SH-SY5Y (cell line): ENCODE results near the gene CCDC201.

Experiments
- GATA2 ChIP-seq: IDR thresholded peaks from 2 replicates; pipeline ENCODE4 v1.6.1; 2011; ENCODE audit warnings: mild to moderate bottlenecking, low read depth, low read length
- GATA3 ChIP-seq: IDR thresholded peaks from 2 replicates; pipeline ENCODE4 v1.6.1; 2011; ENCODE audit warnings: low read depth, mild to moderate bottlenecking, low read length, moderate library complexity

CCDC201 gene

DNA sequence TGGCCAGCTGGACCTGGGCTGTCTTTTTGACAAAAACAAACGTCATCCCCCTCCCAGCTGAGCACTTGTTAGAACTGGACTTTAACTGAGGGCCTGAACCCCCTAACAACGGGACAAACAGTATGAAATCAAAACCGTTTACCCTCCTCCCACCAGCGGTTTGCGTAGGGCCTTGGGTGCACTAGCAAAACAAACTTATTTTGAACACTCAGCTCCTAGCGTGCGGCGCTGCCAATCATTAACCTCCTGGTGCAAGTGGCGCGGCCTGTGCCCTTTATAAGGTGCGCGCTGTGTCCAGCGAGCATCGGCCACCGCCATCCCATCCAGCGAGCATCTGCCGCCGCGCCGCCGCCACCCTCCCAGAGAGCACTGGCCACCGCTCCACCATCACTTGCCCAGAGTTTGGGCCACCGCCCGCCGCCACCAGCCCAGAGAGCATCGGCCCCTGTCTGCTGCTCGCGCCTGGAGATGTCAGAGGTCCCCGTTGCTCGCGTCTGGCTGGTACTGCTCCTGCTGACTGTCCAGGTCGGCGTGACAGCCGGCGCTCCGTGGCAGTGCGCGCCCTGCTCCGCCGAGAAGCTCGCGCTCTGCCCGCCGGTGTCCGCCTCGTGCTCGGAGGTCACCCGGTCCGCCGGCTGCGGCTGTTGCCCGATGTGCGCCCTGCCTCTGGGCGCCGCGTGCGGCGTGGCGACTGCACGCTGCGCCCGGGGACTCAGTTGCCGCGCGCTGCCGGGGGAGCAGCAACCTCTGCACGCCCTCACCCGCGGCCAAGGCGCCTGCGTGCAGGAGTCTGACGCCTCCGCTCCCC lies 15.5 kb upstream of the CCDC201 start, which contains the start of gene IGFBP1:
TSS of gene IGFBP1 (plus strand) at position 304 of the 808 bp plus-strand sequence. CDS start at position 469, 165 bp downstream.
- TF ChIP-seq GATA2 (no peak), GATA3 (no peak)

DNA sequence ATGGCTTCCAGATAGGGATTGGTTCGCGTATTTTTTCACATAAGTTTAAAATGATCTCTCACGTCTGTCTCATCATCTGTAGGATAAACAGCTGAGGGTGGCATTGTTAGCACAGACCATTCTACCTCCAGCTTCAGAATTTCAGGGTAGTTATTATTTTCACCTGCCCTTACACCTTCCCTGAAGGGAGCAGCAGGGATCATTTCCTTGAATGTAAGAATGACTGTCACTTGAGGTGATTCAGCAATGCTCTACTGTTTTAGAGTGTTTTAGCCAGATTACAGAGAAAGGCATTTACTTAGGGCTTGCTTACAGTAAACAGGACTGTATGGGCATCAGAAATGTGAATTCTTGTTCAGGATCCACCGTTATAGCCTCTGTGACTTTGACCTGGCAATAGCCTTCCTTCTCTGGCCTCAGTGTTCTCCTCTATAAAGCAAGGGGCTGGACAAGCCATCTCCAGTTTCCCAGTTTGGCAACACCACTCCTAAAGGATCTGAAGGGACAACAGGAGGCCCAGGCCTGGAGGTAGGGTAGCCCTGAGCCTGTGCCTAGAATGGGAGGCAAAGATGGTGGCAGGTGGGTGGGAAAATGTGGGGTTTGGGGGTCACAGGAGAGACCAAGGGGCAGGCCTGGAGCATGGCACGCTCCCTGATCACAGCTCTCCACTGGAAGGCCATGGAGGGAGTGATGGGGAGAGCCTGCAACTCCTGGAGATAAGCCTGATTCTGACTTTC lies 14.2 kb upstream of the CCDC201 start:
- TF ChIP-seq GATA2 (no peak), GATA3 (no peak)

DNA sequence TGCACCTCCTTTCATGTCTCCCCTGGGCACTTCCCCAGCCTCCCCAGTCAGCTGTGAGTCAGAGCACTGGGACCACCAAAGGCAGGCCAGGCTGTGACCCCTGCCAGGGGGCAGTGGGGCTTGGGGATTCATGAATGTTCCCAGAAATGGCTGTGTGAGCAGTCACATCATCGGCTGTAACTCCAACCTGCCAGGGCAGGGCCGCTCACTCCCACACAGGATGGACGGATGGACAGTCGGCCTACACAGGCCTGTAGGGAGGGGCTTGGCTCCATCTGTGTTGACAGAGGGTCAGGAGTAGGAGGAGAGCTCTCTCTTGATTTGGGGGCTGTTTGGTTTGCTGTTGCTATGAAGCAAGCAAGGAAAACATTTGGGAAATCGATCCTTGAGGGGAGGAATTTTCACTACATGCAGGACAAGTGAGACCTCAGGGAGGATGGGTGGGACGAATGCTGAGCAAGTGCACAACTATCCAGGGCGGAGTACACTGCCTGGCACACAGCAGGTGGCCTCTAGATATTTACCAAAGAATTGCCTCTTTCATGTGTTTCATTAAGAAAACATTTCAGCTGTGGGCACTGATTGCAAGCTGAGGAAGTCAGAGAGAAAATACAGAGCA lies 12.5 kb upstream of the CCDC201 start:
- no peak for TF ChIP-seq GATA3
- TF ChIP-seq GATA2: no peak

DNA sequence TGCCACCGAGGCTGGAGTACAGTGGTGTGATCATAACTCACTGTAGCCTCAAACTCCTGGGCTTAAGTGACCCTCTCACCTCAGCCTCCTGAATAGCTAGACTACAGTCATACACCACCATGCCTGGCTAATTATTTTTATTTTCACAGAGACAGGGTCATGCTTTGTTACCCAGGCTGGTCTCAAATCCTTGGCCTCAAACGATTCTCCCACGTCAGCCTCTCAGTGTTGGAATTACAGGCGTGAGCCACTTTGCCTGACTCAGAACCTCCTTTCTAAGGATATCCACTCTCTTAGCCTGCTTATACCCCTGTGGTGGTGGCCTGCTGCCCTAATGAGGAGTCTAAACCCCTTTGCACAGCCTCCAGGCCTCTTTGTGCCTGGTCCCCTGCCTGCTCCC lies 11.3 kb upstream of the CCDC201 start:
- TF ChIP-seq GATA2 (no peak), GATA3 (no peak)

DNA sequence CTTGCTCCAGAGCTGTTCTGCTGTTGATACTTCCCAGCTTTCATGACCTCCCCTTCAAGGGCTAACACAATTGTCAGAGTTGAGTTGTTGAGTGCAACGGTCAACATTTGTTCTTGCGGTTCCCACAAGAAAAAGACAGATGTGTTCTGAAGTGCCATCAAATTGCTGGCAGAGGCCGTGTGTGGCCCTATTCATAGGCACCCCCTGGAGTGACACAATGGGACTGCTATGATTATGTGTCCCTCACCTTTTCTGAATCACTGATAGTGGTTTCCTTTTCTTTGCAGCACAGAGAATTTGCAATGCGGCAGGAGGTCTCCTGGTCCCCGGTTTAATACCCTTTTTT lies 9.6 kb upstream of the CCDC201 start:
- no peak for TF ChIP-seq GATA3

DNA sequence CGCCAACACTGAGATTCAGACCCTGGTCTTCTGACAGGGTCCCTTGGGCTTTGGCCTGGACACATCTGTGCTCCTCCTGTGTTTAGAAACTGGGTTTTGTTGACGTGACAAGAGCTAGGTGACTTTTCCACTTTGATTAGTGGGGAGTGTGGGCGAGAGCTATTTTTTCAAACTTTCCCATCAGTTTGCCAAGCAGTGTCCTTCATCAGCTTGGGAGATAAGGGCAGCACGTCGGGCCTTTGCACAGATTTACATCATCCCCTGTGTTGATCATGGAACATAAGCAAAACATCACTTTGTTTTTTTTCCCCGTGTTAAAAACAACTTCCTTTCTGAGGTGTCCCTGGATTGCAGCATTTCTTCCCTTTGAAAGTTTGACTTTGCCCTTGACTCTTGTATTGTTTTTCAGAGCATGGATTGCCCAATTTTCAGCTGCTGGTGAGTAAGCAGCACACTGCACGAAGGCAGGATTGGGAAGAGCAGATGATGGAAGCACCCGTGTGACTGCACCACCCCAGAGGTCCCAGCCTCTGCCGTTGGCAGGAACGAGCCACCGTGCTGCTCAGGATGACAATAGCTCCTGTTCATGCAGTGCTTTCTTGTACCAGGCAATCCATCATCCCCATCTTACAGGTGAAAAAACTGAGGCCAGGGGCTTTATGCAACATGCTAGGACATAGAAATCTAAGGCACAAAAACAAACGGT lies 9.0 kb upstream of the CCDC201 start:
- no peak for TF ChIP-seq GATA2
- TF ChIP-seq GATA3: no peak

DNA sequence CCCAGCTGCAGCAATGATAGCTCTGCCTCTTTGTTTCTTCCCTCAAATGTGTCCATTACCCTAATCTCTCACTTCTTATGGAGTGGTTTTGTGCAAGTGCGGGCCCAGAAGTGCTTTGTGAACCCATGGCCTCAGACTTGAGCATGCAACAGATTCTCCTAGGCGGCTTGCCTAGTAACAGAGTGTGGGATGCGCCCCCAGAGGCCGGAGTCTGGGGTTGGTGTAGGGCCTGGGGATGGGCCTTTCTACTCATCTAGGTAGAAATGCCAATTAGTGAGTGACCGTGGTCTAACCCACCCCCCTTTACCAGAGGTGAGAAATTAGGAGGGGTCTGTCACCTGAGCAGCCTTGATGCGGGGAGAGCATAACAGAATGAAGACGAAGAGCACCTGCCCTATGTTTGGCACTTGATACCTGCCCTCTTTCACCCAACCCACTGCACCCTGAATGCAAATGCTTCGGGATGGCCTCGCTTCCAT lies 8.4 kb upstream of the CCDC201 start:
- no peak for TF ChIP-seq GATA2
- no peak for TF ChIP-seq GATA3

- TF ChIP-seq GATA2 (no peak), GATA3 (no peak)
Measured at GRCh38 chr7:45880433-45880860, 7.6 kb upstream of the CCDC201 start.

- no peak for TF ChIP-seq GATA3
- no peak for TF ChIP-seq GATA2
Measured at GRCh38 chr7:45878457-45879144, 5.7 kb upstream of the CCDC201 start.

DNA sequence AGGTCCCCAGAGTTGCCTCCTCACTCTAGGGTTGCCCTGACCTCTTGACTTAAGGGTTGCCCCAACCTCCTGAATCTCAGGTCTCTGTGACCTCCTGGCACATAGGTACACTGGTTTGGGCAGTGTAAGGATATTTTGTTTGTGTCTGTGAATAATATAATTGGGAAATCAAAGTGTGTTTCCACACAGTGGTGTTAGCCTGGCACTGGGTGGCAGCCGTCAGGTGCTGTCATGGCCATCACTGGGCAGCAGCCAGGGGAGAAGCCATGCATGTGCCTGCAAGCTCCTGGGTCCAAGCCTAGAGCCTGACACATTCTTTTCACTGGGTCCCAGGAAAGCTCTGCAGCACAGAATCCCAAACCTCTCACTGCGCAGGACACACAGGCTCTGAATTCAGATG lies 3.6 kb upstream of the CCDC201 start:
- TF ChIP-seq GATA2: no peak
- TF ChIP-seq GATA3: no peak

- TF ChIP-seq GATA3: no peak
- TF ChIP-seq GATA2: no peak
Measured at GRCh38 chr7:45874408-45875131, 1.7 kb upstream of the CCDC201 start.

GRCh38 chr7:45873355-45873754 lies 473 bp upstream of the CCDC201 start:
- TF ChIP-seq GATA3: no peak
- no peak for TF ChIP-seq GATA2

- TF ChIP-seq GATA2 (no peak), GATA3 (no peak)
Measured at GRCh38 chr7:45872116-45873034, 507 bp downstream of the CCDC201 start.
